Endothelial cell (in vitro differentiated cells): ENCODE measurements around the gene C1QTNF4. TPM values are rescaled to one million over a fixed set of nuclear protein-coding genes. Genes with fewer than 3 reads are reported as not detected.

Experiments used
- DNase-seq: peaks from one replicate; pipeline ENCODE4 v3.0.0; 2021; ENCODE audit warnings: low spot score
- H3K27ac Mint-ChIP-seq: one replicate; pipeline ENCODE4 v1.8.0; 2021; ENCODE audit warnings: mixed read lengths, inconsistent platforms; ENCODE audit not compliant: unreplicated experiment
- H3K27me3 Mint-ChIP-seq: one replicate; pipeline ENCODE4 v1.8.0; 2021; ENCODE audit warnings: mild to moderate bottlenecking, moderate library complexity, mixed read lengths, inconsistent platforms; ENCODE audit not compliant: unreplicated experiment
- H3K36me3 Mint-ChIP-seq: one replicate; pipeline ENCODE4 v1.8.0; 2021; ENCODE audit warnings: mild to moderate bottlenecking, low read depth, mixed read lengths, inconsistent platforms; ENCODE audit not compliant: unreplicated experiment
- H3K4me1 Mint-ChIP-seq: one replicate; pipeline ENCODE4 v1.8.0; 2021; ENCODE audit warnings: mild to moderate bottlenecking, mixed read lengths, inconsistent platforms; ENCODE audit not compliant: unreplicated experiment
- H3K4me3 Mint-ChIP-seq: one replicate; pipeline ENCODE4 v1.8.0; 2021; ENCODE audit warnings: mild to moderate bottlenecking, mixed read lengths, inconsistent platforms; ENCODE audit not compliant: unreplicated experiment
- H3K9me3 Mint-ChIP-seq: one replicate; pipeline ENCODE4 v1.8.0; 2021; ENCODE audit warnings: mixed read lengths, inconsistent platforms; ENCODE audit not compliant: unreplicated experiment
- total RNA-seq: library from RNA; stranded (reverse); fragmentation: NEBNext Ultra II Directional; extraction: Animal tissue kit (Norgen Biotek cat#: 25700); gene quantifications from one replicate; pipeline ENCODE4 v1.2.1, GENCODE V29; 2021; ENCODE audit not compliant: unreplicated experiment
- TF ChIP-seq, protein P1 (sequence below): fragments of 200-600 bp; sonication (generic); IDR thresholded peaks from one replicate; pipeline ENCODE4 v1.5.0; 2021; ENCODE audit warnings: antibody characterized with exemption; ENCODE audit not compliant: unreplicated experiment

C1QTNF4 gene
- total RNA-seq, 1 donor from 2014 or later, result 50.4 TPM

DNA sequence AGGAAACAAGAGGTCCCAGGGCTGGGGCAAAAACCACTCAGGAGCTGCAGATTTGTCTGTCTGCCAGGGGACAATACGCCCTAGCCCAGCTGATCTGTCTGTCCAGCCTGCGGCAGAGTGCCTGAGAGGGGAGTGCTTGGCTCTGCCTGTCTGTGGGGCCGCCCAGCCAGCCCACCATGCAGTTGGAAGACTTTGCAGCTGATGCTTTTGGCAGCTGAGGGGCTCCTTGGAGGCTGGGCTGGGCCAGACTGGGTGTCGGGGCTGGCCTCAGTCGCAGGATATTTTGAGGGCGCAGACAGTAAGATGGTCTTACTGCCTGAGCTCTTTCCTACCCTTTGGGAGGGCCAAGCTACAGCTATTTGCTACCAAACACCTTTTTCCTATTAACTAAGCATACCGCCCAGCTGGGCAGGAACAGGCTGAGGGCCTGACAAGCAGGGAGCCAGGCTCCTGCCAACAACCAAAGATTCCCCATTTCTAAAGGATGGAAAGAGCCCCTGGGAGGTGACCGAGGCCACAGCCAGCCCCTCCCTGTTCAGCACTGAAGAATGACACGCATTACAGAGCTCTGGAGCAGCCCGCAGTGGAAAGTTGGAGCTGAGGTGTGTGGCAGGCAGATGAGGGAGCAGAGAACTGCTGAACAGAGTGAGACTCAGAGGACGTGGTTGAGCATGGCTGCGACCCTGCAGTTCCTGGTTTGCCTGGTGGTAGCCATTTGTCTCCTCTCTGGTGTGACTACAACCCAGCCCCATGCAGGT is 7.9 kb downstream of the C1QTNF4 start, which contains the start of gene FAM180B:
Gene FAM180B (plus strand): TSS at position 581 of the 758 bp plus-strand sequence. CDS start 91 bp downstream, at position 672.
- TF ChIP-seq, protein P1, sequence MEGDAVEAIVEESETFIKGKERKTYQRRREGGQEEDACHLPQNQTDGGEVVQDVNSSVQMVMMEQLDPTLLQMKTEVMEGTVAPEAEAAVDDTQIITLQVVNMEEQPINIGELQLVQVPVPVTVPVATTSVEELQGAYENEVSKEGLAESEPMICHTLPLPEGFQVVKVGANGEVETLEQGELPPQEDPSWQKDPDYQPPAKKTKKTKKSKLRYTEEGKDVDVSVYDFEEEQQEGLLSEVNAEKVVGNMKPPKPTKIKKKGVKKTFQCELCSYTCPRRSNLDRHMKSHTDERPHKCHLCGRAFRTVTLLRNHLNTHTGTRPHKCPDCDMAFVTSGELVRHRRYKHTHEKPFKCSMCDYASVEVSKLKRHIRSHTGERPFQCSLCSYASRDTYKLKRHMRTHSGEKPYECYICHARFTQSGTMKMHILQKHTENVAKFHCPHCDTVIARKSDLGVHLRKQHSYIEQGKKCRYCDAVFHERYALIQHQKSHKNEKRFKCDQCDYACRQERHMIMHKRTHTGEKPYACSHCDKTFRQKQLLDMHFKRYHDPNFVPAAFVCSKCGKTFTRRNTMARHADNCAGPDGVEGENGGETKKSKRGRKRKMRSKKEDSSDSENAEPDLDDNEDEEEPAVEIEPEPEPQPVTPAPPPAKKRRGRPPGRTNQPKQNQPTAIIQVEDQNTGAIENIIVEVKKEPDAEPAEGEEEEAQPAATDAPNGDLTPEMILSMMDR, result no peak
- no peak for DNase-seq
- H3K4me1 Mint-ChIP-seq, result peaks cover 31% of the 10 kb centered on the region
- peaks cover 39% of the 10 kb centered on the region for H3K36me3 Mint-ChIP-seq
- H3K4me3 Mint-ChIP-seq, result peak within 1 kb of the TSS; percentile 58
- H3K9me3 Mint-ChIP-seq, result no peaks in the 10 kb centered on the region
- peaks cover 26% of the 10 kb centered on the region for H3K27me3 Mint-ChIP-seq
- peak within 1 kb of the TSS; percentile 9 for H3K27ac Mint-ChIP-seq

DNA sequence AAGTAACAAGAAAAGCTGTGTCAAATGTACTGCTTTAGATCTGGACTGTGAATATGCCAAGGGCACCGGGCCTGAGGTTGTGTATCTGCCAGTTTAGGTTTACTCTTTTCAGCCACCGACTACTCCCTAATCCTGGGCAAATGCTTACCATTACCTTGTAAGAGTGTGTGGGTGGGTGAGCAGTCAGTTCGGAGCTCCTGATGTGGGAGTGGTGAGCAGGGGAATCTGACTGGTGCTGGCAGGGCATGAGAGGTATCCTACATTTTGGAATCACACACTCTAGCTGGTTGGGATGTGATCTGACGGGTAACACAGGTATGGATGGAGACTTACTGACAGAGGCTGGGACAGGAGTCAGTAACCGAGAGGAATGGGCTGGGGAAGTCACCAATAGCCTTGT is 10.4 kb downstream of the C1QTNF4 start:
- peak overlapping the region; percentile 80 for H3K4me3 Mint-ChIP-seq
- TF ChIP-seq, protein P1, result no peak
- peaks cover 41% of the 10 kb centered on the region for H3K36me3 Mint-ChIP-seq
- peaks cover 47% of the 10 kb centered on the region for H3K4me1 Mint-ChIP-seq
- H3K27me3 Mint-ChIP-seq, result peaks cover 35% of the 10 kb centered on the region
- H3K27ac Mint-ChIP-seq, result peak overlapping the region; percentile 70
- H3K9me3 Mint-ChIP-seq, result no peaks in the 10 kb centered on the region
- DNase-seq, result no peak

DNA sequence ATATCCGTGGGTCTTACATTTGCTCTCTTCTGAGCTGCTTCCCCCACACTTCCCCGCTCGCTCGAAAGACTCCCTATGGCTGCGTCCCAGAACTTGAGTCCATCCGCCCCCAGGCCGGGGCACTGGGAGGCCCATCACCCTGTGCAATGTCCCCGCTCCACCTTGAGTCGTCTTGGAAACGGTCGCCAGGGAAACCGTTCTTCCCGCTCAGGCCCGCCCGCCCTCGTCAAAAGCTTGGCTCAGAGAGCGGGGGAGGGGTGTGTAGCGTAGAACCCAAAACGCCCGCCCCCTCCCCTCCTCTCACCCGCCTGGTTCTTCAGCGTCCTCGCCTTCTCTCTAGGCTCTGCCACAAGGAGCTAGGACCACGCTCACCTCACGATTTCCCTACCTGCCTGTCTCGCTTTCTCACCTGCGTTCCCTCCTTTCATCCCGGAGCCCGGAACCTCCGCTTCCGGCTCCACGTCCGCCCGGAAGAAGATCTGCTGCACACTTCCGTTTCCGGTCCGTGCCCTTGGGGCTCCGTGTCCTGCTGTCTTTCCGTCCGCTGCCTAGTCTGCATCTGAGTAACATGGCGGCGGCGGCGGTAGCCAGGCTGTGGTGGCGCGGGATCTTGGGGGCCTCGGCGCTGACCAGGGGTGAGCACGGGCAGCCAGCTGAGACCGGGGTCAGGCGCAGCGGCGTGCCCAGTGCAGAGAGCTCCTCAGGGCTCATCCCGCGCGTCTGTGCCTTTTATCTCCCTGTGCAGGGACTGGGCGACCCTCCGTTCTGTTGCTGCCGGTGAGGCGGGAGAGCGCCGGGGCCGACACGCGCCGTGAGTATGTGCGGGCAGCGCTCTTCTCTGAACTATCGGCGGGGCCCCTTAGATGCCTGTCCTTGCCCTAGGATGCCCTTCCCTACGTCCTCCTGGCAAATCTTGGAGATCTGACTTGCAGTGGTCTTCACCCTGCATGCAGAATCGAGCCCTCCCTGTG is 15.4 kb downstream of the C1QTNF4 start, which contains the start of the genes KBTBD4 and NDUFS3:
Gene KBTBD4 (minus strand): TSS at position 447 of the 971 bp plus-strand sequence. CDS start 19 bp downstream, at position 428.
Gene NDUFS3 (plus strand): TSS at position 551 of the 971 bp plus-strand sequence. CDS start 18 bp downstream, at position 569.
- DNase-seq, result peak; percentile 87
- Mint-ChIP-seq H3K36me3 (peaks cover 48% of the 10 kb centered on the region), H3K27me3 (peaks cover 33% of the 10 kb centered on the region), H3K4me3 (peak within 1 kb of the TSS; percentile 100), H3K27ac (peak within 1 kb of the TSS; percentile 99), H3K9me3 (no peaks in the 10 kb centered on the region), H3K4me1 (peaks cover 50% of the 10 kb centered on the region)
- TF ChIP-seq, protein P1, result no peak

DNA sequence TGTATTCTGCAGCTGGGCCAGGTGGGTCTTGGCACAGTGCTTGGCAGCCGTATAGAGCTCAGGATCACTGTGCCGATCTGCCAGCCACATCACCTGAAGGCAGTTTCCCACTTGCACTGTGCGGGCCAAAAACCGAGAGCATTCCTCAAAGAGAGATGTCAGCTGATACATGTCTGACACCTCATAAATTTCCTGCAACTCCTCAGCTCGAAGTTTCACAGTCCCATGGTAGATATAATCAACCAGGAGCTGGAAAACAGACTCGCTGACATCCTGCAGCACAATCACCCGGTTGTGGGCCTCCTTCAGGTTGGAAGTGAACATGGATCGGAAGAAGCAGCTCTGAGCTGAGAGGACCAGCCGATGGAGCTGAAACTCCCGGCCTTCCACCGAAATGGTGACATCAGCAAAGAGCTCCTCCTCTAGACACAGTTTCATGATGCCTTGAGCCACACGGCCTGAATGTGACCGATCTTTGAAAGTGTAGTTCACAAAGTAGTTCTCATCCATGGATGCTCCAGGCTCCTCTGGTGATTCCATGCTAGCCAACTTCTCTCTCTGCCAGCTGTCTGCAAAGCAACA is 16.7 kb downstream of the C1QTNF4 start:
- no peak for DNase-seq
- H3K27ac Mint-ChIP-seq, result peak overlapping the region; percentile 99
- H3K9me3 Mint-ChIP-seq, result no peaks in the 10 kb centered on the region
- peak overlapping the region; percentile 100 for H3K4me3 Mint-ChIP-seq
- H3K4me1 Mint-ChIP-seq, result peaks cover 58% of the 10 kb centered on the region
- peaks cover 48% of the 10 kb centered on the region for H3K36me3 Mint-ChIP-seq
- TF ChIP-seq, protein P1, result no peak
- peaks cover 25% of the 10 kb centered on the region for H3K27me3 Mint-ChIP-seq
